Measurements from ENCODE around the gene GCN1. TPM values are rescaled to one million over a fixed set of nuclear protein-coding genes. Genes with fewer than 3 reads are reported as not detected.
"Not testable (repeated sequence)": the region's sequence is repeated elsewhere in the genome, so short reads cannot be mapped to it uniquely, and the experiment has no call there.

GCN1 gene
- total RNA-seq, 2 donors from 2014 or later = 53.4 to 144 TPM

- no peak for TF ChIP-seq CTCF (IDR thresholded peaks at IDR 0.05)
- Histone ChIP-seq H3K27me3 (no peaks in the 10 kb centered on the region), H3K9ac (ENCODE audit: low read depth in 2 of 2, low read length in 2 of 2) (peak overlapping the region in 1 of 2 donors; percentile 1), H3K9me3 (no peaks in the 10 kb centered on the region), H3K4me3 (no peak overlapping the region), H3K27ac (no peak overlapping the region), H3K36me3 (peaks cover 46% of the 10 kb centered on the region), H3K4me1 (no peaks in the 10 kb centered on the region)
- intact Hi-C loops (cut with DNase I) = no loop called here
- no peak for DNase-seq
These were observed 21.5 kb upstream of the GCN1 start for GRCh38 chr12:120215766-120216735.

GRCh38 chr12:120215357-120215735 is 20.8 kb upstream of the GCN1 start:
- H3K4me1 ChIP-seq = no peaks in the 10 kb centered on the region
- intact Hi-C loops (cut with DNase I) = no loop called here
- no peak overlapping the region for H3K4me3 ChIP-seq
- DNase-seq = no peak
- TF ChIP-seq CTCF (IDR thresholded peaks at IDR 0.05) = no peak
- H3K27ac ChIP-seq = no peak overlapping the region
- no peaks in the 10 kb centered on the region for H3K27me3 ChIP-seq
- H3K9me3 ChIP-seq = no peaks in the 10 kb centered on the region
- no peak overlapping the region for H3K9ac ChIP-seq (ENCODE audit: low read depth in 2 of 2, low read length in 2 of 2)
- peaks cover 43% of the 10 kb centered on the region for H3K36me3 ChIP-seq

- Histone ChIP-seq H3K27ac (no peak overlapping the region), H3K9ac (ENCODE audit: low read depth in 2 of 2, low read length in 2 of 2) (no peak overlapping the region), H3K36me3 (peaks cover 37% of the 10 kb centered on the region), H3K9me3 (no peaks in the 10 kb centered on the region), H3K4me1 (no peaks in the 10 kb centered on the region), H3K27me3 (no peaks in the 10 kb centered on the region), H3K4me3 (no peak overlapping the region)
- intact Hi-C loops (cut with DNase I) = no loop called here
- DNase-seq = no peak
- no peak for TF ChIP-seq CTCF (IDR thresholded peaks at IDR 0.05)
These were observed 20.3 kb upstream of the GCN1 start for GRCh38 chr12:120214626-120215356.

GRCh38 chr12:120213758-120214157 is 19.2 kb upstream of the GCN1 start:
- H3K4me1 ChIP-seq = no peaks in the 10 kb centered on the region
- H3K9me3 ChIP-seq = no peaks in the 10 kb centered on the region
- H3K27me3 ChIP-seq = no peaks in the 10 kb centered on the region
- intact Hi-C loops (cut with DNase I) = no loop called here
- no peak for TF ChIP-seq CTCF (IDR thresholded peaks at IDR 0.05)
- no peak overlapping the region for H3K27ac ChIP-seq
- H3K36me3 ChIP-seq = peaks cover 27% of the 10 kb centered on the region
- no peak for DNase-seq
- H3K4me3 ChIP-seq = no peak overlapping the region
- no peak overlapping the region for H3K9ac ChIP-seq (ENCODE audit: low read depth in 2 of 2, low read length in 2 of 2)

GRCh38 chr12:120213182-120213581 is 18.7 kb upstream of the GCN1 start:
- H3K27me3 ChIP-seq; DNase-seq; H3K4me1 ChIP-seq; intact Hi-C loops (cut with DNase I); H3K9ac ChIP-seq (ENCODE audit: low read depth in 2 of 2, low read length in 2 of 2); H3K27ac ChIP-seq; H3K4me3 ChIP-seq; H3K9me3 ChIP-seq: not testable (repeated sequence)
- peaks cover 24% of the 10 kb centered on the region for H3K36me3 ChIP-seq

All from colonic mucosa (tissue), 4 donors.